ENCODE results near the gene CST7.

- TF ChIP-seq EZH2 (IDR thresholded peaks at IDR 0.05; ENCODE audit: low read depth, unreplicated experiment), result no peak
- no peak for TF ChIP-seq NANOG (IDR thresholded peaks at IDR 0.05; ENCODE audit: borderline replicate concordance)
- no peak for TF ChIP-seq POLR2AphosphoS5 (IDR thresholded peaks at IDR 0.05; ENCODE audit: low read depth)
Measured at GRCh38 chr20:24908642-24909041, 40.4 kb upstream of the CST7 start.
